CD4-positive, alpha-beta T cell treated with Interleukin-15 for 4 hours (primary cell): ENCODE measurements around the gene DCTN3.

Experiments used
- DNase-seq: peaks from one replicate; pipeline ENCODE4 v3.0.0-alpha.2; 2020; ENCODE audit warnings: low spot score

DCTN3 gene

DNA sequence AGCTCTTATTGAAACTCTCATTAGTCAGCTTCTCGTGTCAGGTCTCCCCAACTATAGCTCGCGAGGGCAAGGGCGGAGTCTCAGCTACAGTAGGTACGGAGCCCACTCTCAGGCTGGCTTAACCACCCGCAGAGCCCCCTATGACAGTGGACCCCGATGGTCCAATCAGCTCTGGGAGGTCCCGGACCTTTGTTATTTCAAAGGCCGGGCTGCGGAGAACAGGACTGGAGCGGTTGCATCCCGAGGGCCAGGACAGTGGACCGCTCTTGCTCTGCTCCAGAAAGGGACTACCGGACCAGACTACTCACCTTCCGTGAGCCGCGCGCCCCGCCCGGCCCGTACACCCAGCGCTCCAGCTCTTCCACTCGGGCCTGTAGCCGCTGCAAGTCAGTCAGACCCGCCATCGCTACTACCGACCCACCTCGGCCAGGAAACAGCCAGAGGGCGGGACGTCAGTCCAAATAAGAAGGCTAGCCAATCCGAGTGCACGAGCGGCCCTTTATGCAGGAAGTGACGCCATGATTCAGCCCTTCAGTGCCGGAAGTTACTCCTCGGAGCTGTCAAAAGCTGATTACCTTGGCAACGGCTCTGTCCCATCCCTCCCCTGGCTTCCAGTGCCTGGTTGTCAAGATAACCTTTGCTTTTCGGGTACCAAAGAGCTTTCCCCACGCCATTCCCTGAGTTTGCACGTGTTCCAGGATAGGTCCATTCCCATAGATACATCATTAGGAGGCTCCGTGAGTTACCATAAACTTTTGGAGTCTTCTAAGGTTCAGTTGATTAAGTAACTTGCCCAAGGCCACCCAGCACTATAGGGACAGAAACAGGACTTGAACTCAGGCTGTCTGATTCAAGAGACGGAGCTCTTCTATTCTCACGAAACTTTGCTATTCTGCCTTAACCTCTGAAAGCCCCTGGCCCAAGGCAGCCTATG lies at the start of gene DCTN3:
DCTN3 (minus strand) TSS at position 435 of the 934 bp plus-strand sequence; CDS start at position 404, 31 bp downstream.
- peak; percentile 93 for DNase-seq

- peak; percentile 91 for DNase-seq
These were observed 45.3 kb upstream of the DCTN3 start for GRCh38 chr9:34665381-34666250.

DNA sequence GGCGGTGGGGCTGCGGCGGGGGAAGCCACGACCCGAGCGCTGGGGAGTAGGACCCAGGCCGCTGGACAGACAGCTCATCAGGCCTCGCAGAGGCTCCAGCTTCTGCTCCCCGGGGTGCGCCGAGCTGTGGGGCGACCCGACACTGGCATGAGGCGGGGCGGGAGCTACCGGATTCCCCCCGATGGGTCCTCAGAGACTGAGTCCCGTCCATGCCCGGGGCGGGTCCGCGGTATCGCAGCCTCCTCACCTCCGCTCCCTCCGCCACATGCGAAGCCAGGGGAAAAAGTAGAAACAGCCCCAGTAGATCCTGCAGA lies 44.7 kb upstream of the DCTN3 start:
- no peak for DNase-seq

DNA sequence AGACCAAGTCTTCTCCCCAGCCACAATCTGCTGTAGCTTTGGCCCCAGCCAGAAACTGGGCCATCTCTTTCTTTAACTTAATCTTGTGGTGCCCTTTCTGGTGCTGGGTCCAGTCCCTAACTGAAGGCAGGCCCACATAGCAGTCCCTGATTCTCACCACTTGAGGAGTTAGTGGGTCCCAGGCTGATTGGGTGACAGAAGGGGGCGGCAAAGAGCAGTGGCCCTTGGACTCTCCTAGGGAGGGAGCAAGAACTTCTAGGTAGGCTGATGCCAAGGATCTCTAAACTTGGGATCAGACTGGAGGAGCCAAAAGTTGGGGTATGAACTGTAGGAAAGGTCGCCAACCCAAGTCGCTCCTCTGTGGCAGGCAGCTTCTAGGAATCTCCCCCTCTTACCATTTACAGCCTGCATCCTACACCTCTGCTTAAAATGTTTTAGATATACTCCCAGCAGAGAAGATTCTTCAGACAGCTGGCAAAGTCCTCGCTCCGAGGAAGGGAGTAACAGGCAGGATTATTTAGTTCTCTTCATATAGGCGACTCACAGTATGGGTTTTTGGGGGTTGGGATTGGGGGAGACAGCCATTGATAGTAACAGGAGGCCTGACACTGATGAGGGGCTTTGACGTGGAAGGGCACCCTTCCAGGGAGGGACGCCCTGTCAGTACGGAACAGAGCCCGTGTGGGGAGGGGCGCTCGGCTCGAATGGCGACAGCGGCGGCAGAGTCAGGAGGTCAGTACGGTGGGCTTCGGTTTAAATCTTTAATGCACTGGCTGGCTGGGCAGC lies 44.2 kb upstream of the DCTN3 start:
- peak; percentile 86 for DNase-seq

GRCh38 chr9:34663303-34663605 lies 43.0 kb upstream of the DCTN3 start:
- peak; percentile 87 for DNase-seq

GRCh38 chr9:34662526-34663302 lies 42.4 kb upstream of the DCTN3 start, which contains the start of gene CCL27:
CCL27 (minus strand) TSS chr9:34662657; CDS start chr9:34662633, 24 bp downstream.
- peak; percentile 69 for DNase-seq

- peak; percentile 25 for DNase-seq
These were observed 39.4 kb upstream of the DCTN3 start for GRCh38 chr9:34659592-34660253.

DNA sequence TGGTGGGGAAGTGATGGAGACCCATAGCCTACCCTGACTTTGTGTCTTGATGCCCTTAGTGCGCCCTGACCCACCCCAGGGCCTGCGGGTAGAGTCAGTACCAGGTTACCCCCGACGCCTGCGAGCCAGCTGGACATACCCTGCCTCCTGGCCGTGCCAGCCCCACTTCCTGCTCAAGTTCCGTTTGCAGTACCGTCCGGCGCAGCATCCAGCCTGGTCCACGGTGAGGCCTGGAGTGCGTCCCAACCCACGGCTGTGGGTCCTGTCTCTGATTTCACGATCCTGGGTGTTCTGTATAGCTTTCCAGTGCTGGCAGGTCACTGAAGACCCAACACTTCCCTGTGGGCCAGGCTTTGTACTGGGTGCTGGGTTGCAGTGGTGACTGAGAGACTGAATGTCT lies 38.2 kb upstream of the DCTN3 start:
- no peak for DNase-seq

DNA sequence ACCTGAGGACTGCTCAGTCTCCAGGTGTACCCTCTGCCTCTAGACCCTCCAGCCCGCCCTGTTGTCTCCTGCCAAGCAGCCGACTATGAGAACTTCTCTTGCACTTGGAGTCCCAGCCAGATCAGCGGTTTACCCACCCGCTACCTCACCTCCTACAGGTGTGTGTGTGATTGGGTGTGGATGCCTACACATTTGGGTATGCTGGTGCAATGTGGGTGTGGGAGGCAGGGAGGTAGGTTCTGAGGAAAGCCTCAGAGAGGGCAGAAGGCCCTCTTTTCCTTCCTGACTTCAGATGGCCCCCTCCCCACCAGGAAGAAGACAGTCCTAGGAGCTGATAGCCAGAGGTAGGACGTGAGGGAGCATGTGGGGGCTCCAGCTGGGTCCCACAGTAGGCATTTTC lies 36.7 kb upstream of the DCTN3 start:
- no peak for DNase-seq

GRCh38 chr9:34655394-34655793 lies 35.1 kb upstream of the DCTN3 start:
- no peak for DNase-seq

DNA sequence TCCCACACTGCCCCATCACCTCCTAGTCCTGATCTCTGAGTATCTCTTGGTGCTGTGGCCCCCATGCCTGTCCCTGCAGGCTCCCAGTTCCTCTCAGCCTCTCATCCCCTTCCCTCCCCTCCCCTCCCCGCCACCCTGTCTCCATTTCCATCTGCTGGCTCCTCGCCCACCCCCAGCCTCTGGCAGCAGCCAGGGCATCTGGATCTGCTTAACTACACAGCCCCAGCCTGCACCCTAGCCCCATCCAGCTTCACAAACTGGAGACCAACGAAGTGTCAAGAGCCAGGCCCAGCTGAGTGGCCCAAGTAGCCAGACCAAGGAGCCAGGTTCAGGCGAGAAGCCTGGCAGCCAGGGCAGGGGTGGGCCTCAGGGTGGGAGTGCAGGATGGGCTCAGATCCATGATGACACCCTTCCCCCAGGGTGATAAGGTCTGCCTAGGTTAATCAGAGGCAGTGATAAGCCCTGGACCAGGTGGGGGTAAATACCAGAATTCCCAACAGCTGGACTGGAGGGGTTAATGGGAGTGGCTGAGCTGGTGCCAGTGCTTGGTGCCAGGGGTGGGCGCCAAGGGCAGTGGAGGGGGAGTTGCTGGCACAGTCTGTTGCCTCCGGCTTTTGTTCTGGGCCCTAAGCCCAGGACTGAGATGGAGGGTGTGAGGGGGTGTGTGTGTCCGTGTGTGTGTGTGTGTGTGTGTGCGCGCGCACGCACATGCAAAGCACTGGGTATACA lies 34.2 kb upstream of the DCTN3 start:
- no peak for DNase-seq

GRCh38 chr9:34653151-34654072 lies 33.1 kb upstream of the DCTN3 start:
- no peak for DNase-seq

GRCh38 chr9:34652602-34653000 lies 32.3 kb upstream of the DCTN3 start:
- no peak for DNase-seq

DNA sequence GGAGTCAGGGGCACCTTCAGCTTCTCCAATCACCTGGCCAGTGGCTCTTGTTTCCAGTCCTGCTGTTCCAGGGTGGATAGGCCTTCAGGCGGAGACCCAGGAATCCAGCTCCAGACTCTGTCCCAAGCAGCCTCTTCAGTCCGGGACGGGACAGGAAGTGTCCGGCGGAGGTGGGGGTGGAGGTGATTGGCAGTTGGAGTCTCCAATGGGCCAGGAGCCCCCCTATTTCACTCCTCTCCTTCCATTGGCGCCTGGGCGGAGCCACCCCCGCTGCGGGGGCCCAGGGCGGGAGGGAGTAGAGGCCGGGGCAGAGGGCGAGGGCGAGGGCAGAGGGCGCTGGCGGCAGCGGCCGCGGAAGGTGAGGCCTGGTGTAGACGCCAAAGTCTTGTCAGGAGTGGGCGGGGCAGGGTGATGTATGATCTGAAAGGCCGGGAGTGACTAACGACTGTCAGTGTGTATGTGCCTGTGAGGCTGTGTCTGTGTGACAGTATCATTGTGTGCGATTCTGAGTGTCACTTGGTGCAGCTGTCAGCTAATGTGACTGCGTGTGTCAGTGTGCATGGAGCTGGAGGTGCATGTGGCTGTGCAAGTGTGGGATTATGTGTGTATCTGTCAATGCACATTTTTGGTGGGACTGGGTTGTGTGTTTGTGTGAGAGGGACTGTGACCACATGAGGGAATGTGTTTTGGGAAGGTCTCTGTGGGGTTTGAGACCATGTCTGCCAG lies 31.7 kb upstream of the DCTN3 start, which contains the start of gene IL11RA:
IL11RA (plus strand) TSS at position 310 of the 726 bp plus-strand sequence. CDS start 3,033 bp downstream, outside the sequence.
- peak; percentile 63 for DNase-seq

DNA sequence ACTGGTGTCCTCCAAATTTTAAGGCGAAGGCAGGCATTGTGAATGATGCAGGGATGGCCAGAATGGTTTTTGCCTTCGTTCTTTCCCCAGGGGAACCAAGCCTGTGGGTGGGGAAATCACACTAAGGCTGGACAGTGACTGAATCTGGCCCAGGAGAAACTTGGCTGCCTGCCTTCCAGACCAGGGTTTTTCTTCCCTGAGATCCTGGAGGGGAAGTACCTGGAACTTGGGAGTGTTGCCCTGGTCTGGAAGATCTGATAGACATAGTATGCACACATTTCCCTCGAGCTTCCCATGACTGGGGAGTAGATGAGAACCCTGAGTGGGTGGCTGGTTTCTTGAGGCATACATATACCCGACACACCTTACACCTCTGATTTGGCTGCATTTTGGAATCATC lies 31.0 kb upstream of the DCTN3 start:
- DNase-seq, result no peak

DNA sequence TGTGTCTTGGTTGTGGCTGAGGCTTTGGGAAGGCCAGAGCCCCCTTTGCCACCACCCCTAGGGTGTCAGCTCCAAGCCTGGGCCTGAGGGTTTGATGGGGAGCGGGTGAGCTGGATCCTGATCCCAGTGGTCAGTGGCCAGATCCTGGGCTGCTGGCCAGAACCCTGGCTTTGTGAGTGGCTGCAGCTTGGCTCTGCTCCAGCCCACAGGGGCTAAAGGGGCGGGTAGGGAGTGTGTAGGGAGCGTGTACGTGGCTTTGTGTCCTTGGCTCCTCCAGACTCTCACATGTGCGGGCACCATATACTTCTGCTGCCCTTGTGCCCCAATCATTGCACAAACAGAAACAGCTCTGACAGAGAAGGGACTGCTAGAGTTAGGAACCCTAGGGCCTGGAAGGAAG lies 30.5 kb upstream of the DCTN3 start:
- DNase-seq, result no peak

GRCh38 chr9:34648673-34649072 lies 28.4 kb upstream of the DCTN3 start:
- DNase-seq, result no peak

DNA sequence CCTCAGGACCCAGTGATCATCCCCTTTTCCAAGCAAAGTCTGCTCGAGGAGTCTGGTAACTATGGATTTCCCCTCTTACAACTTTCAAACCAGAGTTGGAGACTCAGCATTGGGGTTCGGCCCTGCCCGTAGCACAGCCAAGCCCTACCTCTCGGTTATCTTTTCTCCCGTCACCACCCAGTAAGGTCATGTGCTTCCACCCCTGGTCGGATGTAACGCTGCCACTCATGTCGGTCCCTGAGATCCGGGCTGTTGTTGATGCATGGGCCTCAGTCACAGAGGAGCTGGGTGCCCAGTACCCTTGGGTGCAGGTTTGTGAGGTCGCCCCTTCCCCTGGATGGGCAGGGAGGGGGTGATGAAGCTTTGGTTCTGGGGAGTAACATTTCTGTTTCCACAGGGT lies 27.4 kb upstream of the DCTN3 start:
- DNase-seq, result peak; percentile 31
